Measurements from ENCODE around the gene TRIM7. TPM values are rescaled to one million over a fixed set of nuclear protein-coding genes. Genes with fewer than 3 reads are reported as not detected.

Gene TRIM7
- total RNA-seq, 1 donor, result 2.2 TPM

DNA sequence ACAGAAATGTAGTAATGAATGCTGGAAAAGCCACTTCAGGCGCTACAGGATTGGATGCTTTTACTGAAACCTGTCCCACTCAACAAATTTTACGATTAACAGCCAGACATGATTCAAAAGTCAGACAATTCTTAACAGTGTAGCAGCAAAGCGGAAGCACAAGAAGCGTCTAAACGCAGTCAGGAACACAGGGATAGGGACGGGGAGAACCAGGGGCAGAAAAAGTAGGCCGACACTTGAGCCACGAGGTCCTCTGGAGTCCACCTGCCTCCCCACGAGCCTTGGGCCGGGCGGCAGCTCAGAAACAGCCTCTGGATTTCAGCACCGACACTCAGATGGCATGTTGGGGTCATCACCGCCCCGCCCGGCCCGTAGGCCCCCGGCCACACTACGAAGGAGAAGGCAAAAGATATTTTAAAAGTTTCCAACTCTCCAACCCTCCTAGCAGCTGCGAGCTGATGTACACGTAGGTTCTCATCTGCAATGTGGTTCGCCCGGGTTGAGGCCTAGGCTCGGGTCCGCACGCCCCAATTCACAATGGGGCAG, 38.1 kb upstream of the TRIM7 start:
- DNase-seq (ENCODE audit: low read depth), result peak; percentile 45
- TF ChIP-seq CTCF (IDR thresholded peaks at IDR 0.05; ENCODE audit: insufficient read depth, low read depth, low read length), result no peak
- H3K4me3 ChIP-seq (ENCODE audit: low read depth, low read length), result peak overlapping the region; percentile 97

DNA sequence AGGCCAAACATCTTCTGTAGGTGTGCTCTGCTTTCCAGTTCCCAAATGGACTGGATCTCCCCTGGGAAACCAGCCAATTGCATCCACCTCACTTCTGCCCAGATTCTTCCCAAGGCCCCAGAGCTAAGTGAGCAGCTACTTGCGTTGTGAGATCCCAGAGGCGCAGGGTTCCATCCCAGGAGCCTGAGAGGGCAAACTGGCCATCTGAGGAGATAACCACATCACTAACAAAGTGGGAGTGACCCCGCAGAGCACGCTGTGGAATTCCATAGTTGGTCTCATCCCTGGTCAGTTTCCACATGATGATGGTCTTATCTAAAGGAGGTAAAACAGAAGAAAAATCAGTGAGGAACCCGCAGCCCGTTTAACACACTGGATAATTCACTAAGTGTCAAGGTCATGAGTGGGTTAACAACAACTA, 37.0 kb upstream of the TRIM7 start:
- no peak for TF ChIP-seq CTCF (IDR thresholded peaks at IDR 0.05; ENCODE audit: insufficient read depth, low read depth, low read length)
- DNase-seq (ENCODE audit: low read depth), result no peak
- peak overlapping the region; percentile 97 for H3K4me3 ChIP-seq (ENCODE audit: low read depth, low read length)

- peak overlapping the region; percentile 97 for H3K4me3 ChIP-seq (ENCODE audit: low read depth, low read length)
- peak; percentile 84 for DNase-seq (ENCODE audit: low read depth)
- no peak for TF ChIP-seq CTCF (IDR thresholded peaks at IDR 0.05; ENCODE audit: insufficient read depth, low read depth, low read length)
Measured at GRCh38 chr5:181241393-181241975, 36.5 kb upstream of the TRIM7 start.

GRCh38 chr5:181239062-181239663, 34.2 kb upstream of the TRIM7 start:
- no peak for TF ChIP-seq CTCF (IDR thresholded peaks at IDR 0.05; ENCODE audit: insufficient read depth, low read depth, low read length)
- DNase-seq (ENCODE audit: low read depth), result no peak
- no peak overlapping the region for H3K4me3 ChIP-seq (ENCODE audit: low read depth, low read length)

- no peak for TF ChIP-seq CTCF (IDR thresholded peaks at IDR 0.05; ENCODE audit: insufficient read depth, low read depth, low read length)
- no peak for DNase-seq (ENCODE audit: low read depth)
- no peak overlapping the region for H3K4me3 ChIP-seq (ENCODE audit: low read depth, low read length)
Measured at GRCh38 chr5:181237729-181238385, 32.9 kb upstream of the TRIM7 start.

- TF ChIP-seq CTCF (IDR thresholded peaks at IDR 0.05; ENCODE audit: insufficient read depth, low read depth, low read length), result no peak
- DNase-seq (ENCODE audit: low read depth), result no peak
- H3K4me3 ChIP-seq (ENCODE audit: low read depth, low read length), result no peak overlapping the region
Measured at GRCh38 chr5:181236954-181237641, 32.1 kb upstream of the TRIM7 start.

Measured in fibroblast of villous mesenchyme (primary cell).